ENCODE data around the gene ATP6AP1.
"Not testable (repeated sequence)": the region's sequence is repeated elsewhere in the genome, so short reads cannot be mapped to it uniquely, and the experiment has no call there.

The ATP6AP1 gene

DNA sequence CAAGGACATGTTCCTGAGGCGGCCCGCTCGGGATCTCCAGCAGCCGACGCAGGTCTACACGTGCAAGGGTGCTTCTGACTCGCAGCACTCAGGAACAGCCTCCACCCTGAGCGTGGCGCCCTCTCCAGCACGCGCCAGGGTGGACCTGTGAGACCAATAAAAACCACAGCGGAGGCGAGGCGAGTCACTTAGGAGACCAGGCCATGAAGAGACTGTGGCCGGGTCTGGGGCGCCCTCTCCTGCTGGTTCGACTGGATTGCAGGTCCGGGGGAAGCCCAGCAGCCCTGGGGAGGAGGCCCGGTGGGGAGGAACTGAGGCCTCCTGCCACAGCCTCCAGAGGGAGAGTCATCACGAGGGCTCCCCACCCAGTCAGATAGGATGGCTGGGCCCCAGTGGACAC, 40.4 kb upstream of the ATP6AP1 start:
- peaks cover 12% of the 10 kb centered on the region for H3K4me1 ChIP-seq (ENCODE audit: control insufficient read depth, insufficient read depth, low read length)
- H3K9me3 ChIP-seq (ENCODE audit: control insufficient read depth in 2 of 2, low read length in 2 of 2); H3K4me3 ChIP-seq (ENCODE audit: low read length in 2 of 2); H3K27me3 ChIP-seq (ENCODE audit: control insufficient read depth in 1 of 2, insufficient read depth in 2 of 2, low read length in 2 of 2); H3K36me3 ChIP-seq (ENCODE audit: control insufficient read depth in 2 of 2, insufficient read depth in 2 of 2, low read length in 2 of 2); H3K9ac ChIP-seq (ENCODE audit: low read length in 2 of 2); H3K27ac ChIP-seq (ENCODE audit: low read length): not testable (repeated sequence)

DNA sequence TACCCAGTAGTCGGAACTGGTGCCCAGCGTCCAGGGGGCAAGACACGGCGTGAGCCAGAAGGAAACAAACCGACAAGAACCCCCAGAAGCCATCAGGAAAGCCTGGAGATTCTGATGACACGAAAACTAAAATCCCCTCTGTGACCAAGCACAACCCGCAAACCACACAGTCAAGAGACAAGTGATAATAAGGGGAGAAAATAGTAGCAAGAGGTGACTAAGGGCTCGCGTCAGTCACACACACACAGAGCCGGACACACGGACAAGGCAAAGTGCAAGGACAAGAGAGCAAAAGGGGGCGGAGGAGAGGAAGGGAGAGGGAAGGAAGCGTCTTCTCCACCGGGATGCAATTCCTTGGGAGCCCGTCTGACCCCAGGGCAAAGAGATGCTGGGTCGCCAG, 39.8 kb upstream of the ATP6AP1 start:
- H3K9me3 ChIP-seq (ENCODE audit: control insufficient read depth in 2 of 2, low read length in 2 of 2); H3K36me3 ChIP-seq (ENCODE audit: control insufficient read depth in 2 of 2, insufficient read depth in 2 of 2, low read length in 2 of 2); H3K27ac ChIP-seq (ENCODE audit: low read length); H3K9ac ChIP-seq (ENCODE audit: low read length in 2 of 2); H3K4me1 ChIP-seq (ENCODE audit: control insufficient read depth, insufficient read depth, low read length); H3K4me3 ChIP-seq (ENCODE audit: low read length in 2 of 2); H3K27me3 ChIP-seq (ENCODE audit: control insufficient read depth in 1 of 2, insufficient read depth in 2 of 2, low read length in 2 of 2): not testable (repeated sequence)

DNA sequence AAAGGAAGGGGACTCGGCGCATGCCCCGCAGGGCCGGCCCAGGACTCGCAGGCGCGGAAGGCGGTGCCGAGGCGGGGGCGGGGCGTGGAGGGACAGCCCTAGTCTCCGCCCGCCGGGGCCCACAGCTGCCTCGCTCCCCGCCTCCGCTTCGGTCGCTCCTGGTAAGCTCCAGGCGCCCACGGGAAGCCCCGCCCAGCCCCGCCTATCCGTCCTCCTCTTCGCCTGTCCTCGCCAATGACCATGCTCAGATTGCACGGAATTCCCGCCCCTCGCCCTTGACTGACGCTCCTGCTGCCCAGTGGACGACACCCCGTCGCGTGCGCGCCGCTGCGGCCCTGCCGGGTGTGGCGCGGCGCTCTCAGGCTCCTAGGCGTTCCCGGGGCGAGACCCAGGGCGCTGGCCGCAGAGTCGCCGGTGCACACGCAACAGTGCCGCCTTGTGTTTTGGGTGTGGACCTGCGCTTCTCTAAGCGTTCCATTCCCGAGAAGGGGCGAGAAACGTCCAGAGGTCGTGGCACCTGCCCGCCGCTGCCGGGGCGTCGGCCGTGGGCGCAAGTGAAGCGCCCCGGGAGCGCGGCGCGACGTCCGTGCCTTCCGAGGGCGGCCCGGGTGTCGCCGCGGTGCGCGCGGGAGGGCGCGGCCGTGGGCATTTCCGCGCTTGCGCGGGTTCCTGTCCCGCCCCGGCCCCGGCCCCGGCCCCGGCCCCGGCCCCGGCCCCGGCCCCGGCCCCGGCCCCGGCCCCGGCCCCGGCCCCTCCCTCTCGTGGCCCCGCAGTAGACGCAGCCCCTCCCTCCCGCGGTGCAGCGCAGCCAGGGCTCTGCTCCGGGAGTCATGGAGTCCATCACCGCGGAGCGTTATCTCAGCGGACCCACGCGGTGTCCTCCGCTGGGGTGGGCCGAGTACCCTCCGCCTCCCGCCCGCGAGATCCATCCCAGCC, 38.4 kb upstream of the ATP6AP1 start:
- H3K9ac ChIP-seq (ENCODE audit: low read length in 2 of 2); H3K9me3 ChIP-seq (ENCODE audit: control insufficient read depth in 2 of 2, low read length in 2 of 2); H3K4me1 ChIP-seq (ENCODE audit: control insufficient read depth, insufficient read depth, low read length); H3K27ac ChIP-seq (ENCODE audit: low read length); H3K36me3 ChIP-seq (ENCODE audit: control insufficient read depth in 2 of 2, insufficient read depth in 2 of 2, low read length in 2 of 2); H3K4me3 ChIP-seq (ENCODE audit: low read length in 2 of 2); H3K27me3 ChIP-seq (ENCODE audit: control insufficient read depth in 1 of 2, insufficient read depth in 2 of 2, low read length in 2 of 2): not testable (repeated sequence)

DNA sequence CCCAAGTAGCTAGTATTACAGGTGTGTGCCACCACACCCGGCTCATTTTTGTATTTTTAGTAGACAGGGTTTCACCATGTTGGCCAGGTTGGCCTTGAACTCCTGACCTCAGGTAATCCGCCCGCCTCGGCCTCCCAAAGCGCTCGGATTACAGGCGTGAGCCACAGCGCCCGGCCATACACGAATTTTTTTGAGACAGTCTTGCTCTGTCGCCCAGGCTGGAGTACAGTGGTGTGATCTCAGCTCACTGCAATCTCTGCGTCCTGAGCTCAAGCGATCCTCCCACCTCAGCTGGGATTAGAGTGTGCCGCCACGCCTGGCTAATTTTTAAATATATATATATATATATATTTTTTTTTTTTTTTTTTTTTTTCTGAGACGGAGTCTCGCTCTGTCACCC, 32.1 kb upstream of the ATP6AP1 start:
- not testable (repeated sequence) for H3K9ac ChIP-seq (ENCODE audit: low read length in 2 of 2); H3K4me3 ChIP-seq (ENCODE audit: low read length in 2 of 2); H3K9me3 ChIP-seq (ENCODE audit: control insufficient read depth in 2 of 2, low read length in 2 of 2); H3K27ac ChIP-seq (ENCODE audit: low read length); H3K27me3 ChIP-seq (ENCODE audit: control insufficient read depth in 1 of 2, insufficient read depth in 2 of 2, low read length in 2 of 2)
- H3K36me3 ChIP-seq (ENCODE audit: control insufficient read depth in 2 of 2, insufficient read depth in 2 of 2, low read length in 2 of 2): peaks cover 11 to 12% of the 10 kb centered on the region in 2 donors
- H3K4me1 ChIP-seq (ENCODE audit: control insufficient read depth, insufficient read depth, low read length): peaks cover 16% of the 10 kb centered on the region

DNA sequence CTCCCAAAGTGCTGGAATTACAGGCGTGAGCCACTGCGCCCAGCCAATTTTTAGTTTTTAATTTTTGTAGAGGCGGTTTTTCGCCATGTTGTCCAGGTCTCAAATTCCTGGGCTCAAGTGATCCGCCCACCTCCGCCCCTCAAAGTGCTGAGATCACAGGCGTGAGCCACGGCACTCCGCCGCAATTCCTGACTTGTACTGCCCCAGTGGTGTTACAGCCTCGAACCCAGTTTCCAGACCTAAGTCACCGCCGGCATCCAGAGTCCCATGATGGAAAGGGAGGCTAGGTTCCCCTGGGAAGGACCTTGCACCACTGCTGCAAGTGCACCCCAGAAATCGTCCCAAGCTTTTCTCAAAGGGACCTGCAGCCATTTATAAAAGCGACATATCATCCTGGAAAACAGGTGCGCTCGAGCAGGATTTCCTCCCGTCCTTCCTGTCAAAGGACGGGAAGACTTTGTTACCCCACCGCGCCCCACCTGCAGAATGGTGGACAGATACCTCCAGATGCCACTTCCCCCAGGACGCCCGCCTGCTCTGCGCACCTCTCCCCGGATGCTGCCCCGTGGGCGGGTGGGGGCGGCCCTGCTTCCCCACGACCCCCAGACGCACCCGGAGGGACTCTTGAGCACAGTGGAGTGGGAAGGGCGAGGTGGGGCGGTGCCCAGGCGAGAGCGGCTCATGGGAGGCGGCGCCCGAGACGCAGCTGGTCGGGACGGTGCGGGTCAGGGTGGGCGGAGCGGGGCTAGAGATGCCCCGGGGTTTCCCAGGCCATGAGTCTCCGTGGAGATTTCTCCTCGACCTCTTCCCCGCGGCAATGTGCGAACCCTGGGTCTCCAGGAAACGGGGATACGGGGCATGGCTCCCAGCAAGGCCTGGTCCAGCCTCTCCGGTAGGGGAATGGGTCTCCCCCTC, 31.2 kb upstream of the ATP6AP1 start:
- no peaks in the 10 kb centered on the region for H3K27me3 ChIP-seq (ENCODE audit: control insufficient read depth in 1 of 2, insufficient read depth in 2 of 2, low read length in 2 of 2)
- H3K36me3 ChIP-seq (ENCODE audit: control insufficient read depth in 2 of 2, insufficient read depth in 2 of 2, low read length in 2 of 2): peaks cover 11 to 12% of the 10 kb centered on the region in 2 donors
- peak overlapping the region; percentile 96 for H3K27ac ChIP-seq (ENCODE audit: low read length)
- no peaks in the 10 kb centered on the region for H3K9me3 ChIP-seq (ENCODE audit: control insufficient read depth in 2 of 2, low read length in 2 of 2)
- H3K4me1 ChIP-seq (ENCODE audit: control insufficient read depth, insufficient read depth, low read length): peaks cover 16% of the 10 kb centered on the region
- peak overlapping the region; percentile 83 to 92 for H3K9ac ChIP-seq (ENCODE audit: low read length in 2 of 2)
- H3K4me3 ChIP-seq (ENCODE audit: low read length in 2 of 2): peak overlapping the region; percentile 69 to 89

DNA sequence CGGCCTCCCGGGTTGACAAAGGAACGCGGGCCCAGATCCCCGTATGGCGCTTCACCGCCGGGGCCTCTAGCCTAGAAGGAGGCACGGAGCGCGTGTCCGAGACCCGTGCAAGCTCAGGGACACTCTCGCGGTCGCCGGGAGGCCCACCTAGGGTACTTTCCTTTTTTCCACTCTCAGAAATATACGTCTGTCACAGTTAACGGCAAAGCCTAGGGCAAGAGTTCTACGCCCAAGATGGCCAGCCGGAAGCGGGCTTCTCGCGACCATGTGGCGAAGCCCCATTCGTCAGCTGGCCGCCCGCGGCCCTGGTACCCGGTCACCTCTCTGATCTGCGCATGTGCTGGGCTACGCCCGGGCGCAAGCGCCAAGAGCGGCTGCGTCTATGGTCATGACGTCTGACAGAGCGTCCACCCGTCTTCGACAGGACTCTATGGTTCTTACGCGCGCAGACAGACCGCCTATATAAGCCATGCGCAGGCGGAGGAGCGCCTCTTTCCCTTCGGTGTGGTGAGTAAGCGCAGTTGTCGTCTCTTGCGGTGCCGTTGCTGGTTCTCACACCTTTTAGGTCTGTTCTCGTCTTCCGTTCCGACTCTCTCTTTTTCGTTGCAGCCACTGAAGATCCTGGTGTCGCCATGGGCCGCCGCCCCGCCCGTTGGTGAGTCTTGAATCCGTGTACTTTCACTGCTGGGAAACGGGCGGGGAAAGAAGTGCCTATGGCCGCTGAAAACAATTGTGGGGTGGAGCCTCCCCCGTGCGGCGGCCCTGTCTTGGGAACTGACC, 30.4 kb upstream of the ATP6AP1 start, which contains the start of gene RPL10:
Gene RPL10, plus strand, starts transcription at position 490 of the 780 bp plus-strand sequence. Its CDS starts 143 bp downstream, at position 633.
- Histone ChIP-seq H3K36me3 (ENCODE audit: control insufficient read depth in 2 of 2, insufficient read depth in 2 of 2, low read length in 2 of 2) (peaks cover 11 to 12% of the 10 kb centered on the region in 2 donors), H3K9me3 (ENCODE audit: control insufficient read depth in 2 of 2, low read length in 2 of 2) (no peaks in the 10 kb centered on the region), H3K4me3 (ENCODE audit: low read length in 2 of 2) (peak within 1 kb of the TSS; percentile 89 to 93), H3K27me3 (ENCODE audit: control insufficient read depth in 1 of 2, insufficient read depth in 2 of 2, low read length in 2 of 2) (no peaks in the 10 kb centered on the region), H3K4me1 (ENCODE audit: control insufficient read depth, insufficient read depth, low read length) (peaks cover 16% of the 10 kb centered on the region), H3K9ac (ENCODE audit: low read length in 2 of 2) (peak within 1 kb of the TSS; percentile 95 to 97), H3K27ac (ENCODE audit: low read length) (peak within 1 kb of the TSS; percentile 96)

DNA sequence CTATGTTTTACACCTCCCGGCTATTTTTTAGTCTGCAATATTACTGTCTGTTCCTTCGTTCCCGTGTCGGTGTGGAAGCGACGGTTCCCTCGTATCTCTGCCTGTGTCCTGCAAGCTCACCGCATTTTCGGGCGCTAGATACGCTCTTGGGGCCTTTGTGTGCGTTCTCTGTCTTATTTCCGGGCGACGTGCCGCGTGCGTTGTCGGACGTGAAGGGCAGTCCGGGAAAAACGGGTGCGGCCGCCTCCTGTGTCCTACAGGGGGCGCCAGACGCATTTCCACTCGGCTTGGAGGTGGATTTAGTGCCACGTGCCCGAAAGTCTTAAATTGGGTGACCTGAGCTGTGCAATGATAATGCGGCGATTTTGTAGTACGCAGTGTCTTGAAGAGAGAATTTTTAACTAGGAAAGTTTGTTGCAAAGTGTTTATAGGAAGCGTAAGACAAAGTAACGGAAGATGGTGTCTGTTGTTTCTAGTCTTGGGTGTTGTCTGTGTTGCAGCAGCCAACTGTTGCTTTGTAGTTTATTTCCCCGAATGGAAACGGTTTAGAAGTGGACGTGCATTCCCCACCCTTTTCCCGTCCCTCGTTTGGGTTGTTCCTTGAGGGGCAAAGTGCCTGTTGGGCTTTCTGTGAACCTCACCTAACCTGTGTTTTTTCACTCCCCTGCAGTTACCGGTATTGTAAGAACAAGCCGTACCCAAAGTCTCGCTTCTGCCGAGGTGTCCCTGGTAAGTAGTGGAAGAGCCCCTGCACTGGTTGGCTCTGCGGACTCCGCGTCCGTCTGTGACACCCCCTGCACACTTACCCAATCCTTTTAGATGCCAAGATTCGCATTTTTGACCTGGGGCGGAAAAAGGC, 29.6 kb upstream of the ATP6AP1 start:
- peak overlapping the region; percentile 96 for H3K27ac ChIP-seq (ENCODE audit: low read length)
- peak overlapping the region; percentile 95 to 97 for H3K9ac ChIP-seq (ENCODE audit: low read length in 2 of 2)
- H3K36me3 ChIP-seq (ENCODE audit: control insufficient read depth in 2 of 2, insufficient read depth in 2 of 2, low read length in 2 of 2): peaks cover 11 to 12% of the 10 kb centered on the region in 2 donors

DNA sequence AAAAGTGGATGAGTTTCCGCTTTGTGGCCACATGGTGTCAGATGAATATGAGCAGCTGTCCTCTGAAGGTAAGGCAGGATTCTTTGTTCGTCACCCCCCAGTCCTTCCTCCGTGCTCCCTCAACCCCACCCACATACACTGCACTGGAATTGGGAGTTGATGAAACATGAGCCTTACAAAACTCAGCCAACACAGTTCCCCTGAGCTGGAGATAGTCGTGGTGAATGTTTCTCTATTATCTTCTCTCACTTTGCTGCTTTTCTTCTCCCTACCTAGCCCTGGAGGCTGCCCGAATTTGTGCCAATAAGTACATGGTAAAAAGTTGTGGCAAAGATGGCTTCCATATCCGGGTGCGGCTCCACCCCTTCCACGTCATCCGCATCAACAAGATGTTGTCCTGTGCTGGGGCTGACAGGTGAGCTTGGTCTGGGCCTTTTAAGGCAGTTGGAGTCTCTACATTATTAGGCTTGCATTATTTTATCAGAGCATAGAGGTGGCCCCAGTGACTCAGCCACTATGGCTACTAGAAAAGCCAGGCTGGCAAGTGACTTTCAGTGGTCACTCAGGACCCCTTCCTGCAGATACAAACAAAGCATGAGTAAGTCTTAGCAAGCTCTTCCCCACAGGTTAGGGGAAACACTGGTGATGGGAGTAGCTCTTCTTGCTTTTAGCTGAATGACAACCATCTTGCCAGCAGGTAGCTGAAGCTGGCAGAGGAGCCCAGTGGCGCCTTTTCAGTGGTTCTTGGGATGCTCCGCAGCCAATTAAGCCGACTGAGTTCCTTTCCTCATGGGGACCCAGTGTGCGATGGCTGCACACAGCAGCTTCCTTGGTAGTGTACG, 28.7 kb upstream of the ATP6AP1 start:
- no peaks in the 10 kb centered on the region for H3K27me3 ChIP-seq (ENCODE audit: control insufficient read depth in 1 of 2, insufficient read depth in 2 of 2, low read length in 2 of 2)
- H3K9ac ChIP-seq (ENCODE audit: low read length in 2 of 2): peak overlapping the region; percentile 42 to 97
- peak overlapping the region; percentile 96 for H3K27ac ChIP-seq (ENCODE audit: low read length)

More for the DNA sequence above, 29.6 kb upstream of the ATP6AP1 start:
- peaks cover 16% of the 10 kb centered on the region for H3K4me1 ChIP-seq (ENCODE audit: control insufficient read depth, insufficient read depth, low read length)
- H3K9me3 ChIP-seq (ENCODE audit: control insufficient read depth in 2 of 2, low read length in 2 of 2): no peaks in the 10 kb centered on the region
- no peaks in the 10 kb centered on the region for H3K27me3 ChIP-seq (ENCODE audit: control insufficient read depth in 1 of 2, insufficient read depth in 2 of 2, low read length in 2 of 2)
- peak overlapping the region; percentile 89 to 93 for H3K4me3 ChIP-seq (ENCODE audit: low read length in 2 of 2)

DNA sequence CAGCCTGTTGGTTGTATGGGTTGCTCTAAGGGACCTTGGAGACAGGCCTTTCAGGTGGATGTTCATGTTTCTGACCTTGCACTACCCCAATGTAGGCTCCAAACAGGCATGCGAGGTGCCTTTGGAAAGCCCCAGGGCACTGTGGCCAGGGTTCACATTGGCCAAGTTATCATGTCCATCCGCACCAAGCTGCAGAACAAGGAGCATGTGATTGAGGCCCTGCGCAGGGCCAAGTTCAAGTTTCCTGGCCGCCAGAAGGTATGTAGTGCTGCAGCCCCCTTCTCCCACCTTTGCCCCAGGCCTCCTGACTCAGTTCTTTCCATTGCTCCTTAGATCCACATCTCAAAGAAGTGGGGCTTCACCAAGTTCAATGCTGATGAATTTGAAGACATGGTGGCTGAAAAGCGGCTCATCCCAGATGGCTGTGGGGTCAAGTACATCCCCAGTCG, 28.1 kb upstream of the ATP6AP1 start:
- not testable (repeated sequence) for H3K27ac ChIP-seq (ENCODE audit: low read length)

More for the DNA sequence above, 28.7 kb upstream of the ATP6AP1 start:
- Histone ChIP-seq H3K9me3 (ENCODE audit: control insufficient read depth in 2 of 2, low read length in 2 of 2) (no peaks in the 10 kb centered on the region), H3K4me1 (ENCODE audit: control insufficient read depth, insufficient read depth, low read length) (peaks cover 16% of the 10 kb centered on the region), H3K4me3 (ENCODE audit: low read length in 2 of 2) (peak overlapping the region; percentile 89 to 93), H3K36me3 (ENCODE audit: control insufficient read depth in 2 of 2, insufficient read depth in 2 of 2, low read length in 2 of 2) (peaks cover 11 to 12% of the 10 kb centered on the region in 2 donors)

More for the DNA sequence above, 28.1 kb upstream of the ATP6AP1 start:
- Histone ChIP-seq H3K4me1 (ENCODE audit: control insufficient read depth, insufficient read depth, low read length) (peaks cover 16% of the 10 kb centered on the region), H3K4me3 (ENCODE audit: low read length in 2 of 2) (peak overlapping the region in 1 of 2 donors; percentile 89), H3K36me3 (ENCODE audit: control insufficient read depth in 2 of 2, insufficient read depth in 2 of 2, low read length in 2 of 2) (peaks cover 11 to 12% of the 10 kb centered on the region in 2 donors)
- H3K9me3 ChIP-seq (ENCODE audit: control insufficient read depth in 2 of 2, low read length in 2 of 2); H3K9ac ChIP-seq (ENCODE audit: low read length in 2 of 2); H3K27me3 ChIP-seq (ENCODE audit: control insufficient read depth in 1 of 2, insufficient read depth in 2 of 2, low read length in 2 of 2): not testable (repeated sequence)

Data from stomach smooth muscle (tissue), 2 donors.